Stomach (tissue), 9 donors: ENCODE measurements around the gene IL1RAPL2. TPM values are rescaled to one million over a fixed set of nuclear protein-coding genes. Genes with fewer than 3 reads are reported as not detected.

ENCODE experiments used
- DNase-seq, 2 donors: peaks; one replicate each; pipeline versions ENCODE4 v3.0.0 to v3.0.0-alpha.2; 2013 to 2019
- H3K27ac ChIP-seq, 5 donors: fragments of 200-600 bp in 4 of 5; sonication (generic) in 4 of 5; one replicate each; pipeline ENCODE4 v1.5.1; 2013 to 2019; ENCODE audit warnings: mild to moderate bottlenecking in 1 of 5, moderate library complexity in 1 of 5
- H3K27me3 ChIP-seq, 3 donors: fragments of 200-600 bp; sonication (generic); one replicate each; pipeline ENCODE4 v1.5.1; 2017 to 2019; ENCODE audit warnings: mixed run types in 1 of 3
- H3K36me3 ChIP-seq, 4 donors: fragments of 200-600 bp; sonication (generic); 1 replicate in 3 of 4; 2 replicates in 1 of 4; pipeline ENCODE4 v1.5.1; 2016 to 2019
- H3K4me1 ChIP-seq, 4 donors: fragments of 200-600 bp; sonication (generic); one replicate each; pipeline ENCODE4 v1.5.1; 2016 to 2019
- H3K4me3 ChIP-seq, 4 donors: fragments of 200-600 bp; sonication (generic) in 3 of 4; one replicate each; pipeline ENCODE4 v1.5.1; 2016 to 2019; ENCODE audit warnings: mild to moderate bottlenecking in 1 of 4
- H3K9me3 ChIP-seq, 4 donors: fragments of 200-600 bp; sonication (generic); one replicate each; pipeline ENCODE4 v1.5.1; 2016 to 2019
- EP300 ChIP-seq: sonication (generic); formaldehyde crosslinking; IDR thresholded peaks from one replicate; pipeline ENCODE4 v1.6.1; 2017; ENCODE audit warnings: antibody characterized with exemption
- POLR2A ChIP-seq, 4 donors: fragments of 450-650 bp; IDR thresholded peaks; one replicate each; pipeline ENCODE4 v1.6.1; 2016; ENCODE audit warnings: antibody characterized with exemption in 4 of 4, control low read depth in 2 of 4, mild to moderate bottlenecking in 1 of 4, moderate library complexity in 1 of 4
- POLR2AphosphoS5 ChIP-seq, 3 donors: sonication (generic); formaldehyde crosslinking; IDR thresholded peaks; one replicate each; pipeline ENCODE4 v1.6.1; 2016; ENCODE audit warnings: antibody characterized with exemption in 3 of 3
- WGBS, 5 donors: extraction: QIAGEN DNeasy Blood & Tissue Kit in 3 of 5; methylation state at CpG; one replicate each; pipeline versions ENCODE4 v1.1.5 to v1.1.7; 2013 to 2018; 5-methylcytosine and 5-hydroxymethylcytosine counted together
- intact Hi-C: fragments of 100-400 bp; cut with DNase I; formaldehyde crosslinking; loops from one replicate; pipeline ENCODE4 v1.15.1; 2023; ENCODE audit warnings: low total_unique reads
- polyA plus RNA-seq, 3 donors: library from polyadenylated mRNA; stranded (reverse); fragments of 200-250 nt; gene quantifications; one replicate each; pipeline ENCODE4 v1.2.3, GENCODE V29; 2013
- total RNA-seq, 5 donors: library from RNA; depleted of rRNA; stranded (reverse); fragments of >200 nt; gene quantifications; one replicate each; pipeline versions ENCODE4 v1.1.0 to v1.2.3, GENCODE V29; 2014 to 2016
- TF ChIP-seq, protein P1 (sequence below), 7 experiments: fragments of 450-650 bp in 4 of 7; fragments of 200-600 bp in 3 of 7; sonication (generic) in 3 of 7; IDR thresholded peaks; one replicate each; pipeline ENCODE4 v1.5.1; 2016 to 2019; ENCODE audit warnings: antibody characterized with exemption in 7 of 7, control low read depth in 2 of 7, mild to moderate bottlenecking in 1 of 7
- donor health status: healthy with polysubstance abuse.
- donor health status: Bipolar disorder and iron deficiency.
- donor health status: healthy.

IL1RAPL2 gene
- total and polyA plus RNA-seq, 8 donors, result 1.1 TPM; not detected in 7

GRCh38 chrX:105647749-105648148, 1081.8 kb downstream of the IL1RAPL2 start:
- no peaks in the 10 kb centered on the region for H3K36me3 ChIP-seq
- TF ChIP-seq, protein P1, sequence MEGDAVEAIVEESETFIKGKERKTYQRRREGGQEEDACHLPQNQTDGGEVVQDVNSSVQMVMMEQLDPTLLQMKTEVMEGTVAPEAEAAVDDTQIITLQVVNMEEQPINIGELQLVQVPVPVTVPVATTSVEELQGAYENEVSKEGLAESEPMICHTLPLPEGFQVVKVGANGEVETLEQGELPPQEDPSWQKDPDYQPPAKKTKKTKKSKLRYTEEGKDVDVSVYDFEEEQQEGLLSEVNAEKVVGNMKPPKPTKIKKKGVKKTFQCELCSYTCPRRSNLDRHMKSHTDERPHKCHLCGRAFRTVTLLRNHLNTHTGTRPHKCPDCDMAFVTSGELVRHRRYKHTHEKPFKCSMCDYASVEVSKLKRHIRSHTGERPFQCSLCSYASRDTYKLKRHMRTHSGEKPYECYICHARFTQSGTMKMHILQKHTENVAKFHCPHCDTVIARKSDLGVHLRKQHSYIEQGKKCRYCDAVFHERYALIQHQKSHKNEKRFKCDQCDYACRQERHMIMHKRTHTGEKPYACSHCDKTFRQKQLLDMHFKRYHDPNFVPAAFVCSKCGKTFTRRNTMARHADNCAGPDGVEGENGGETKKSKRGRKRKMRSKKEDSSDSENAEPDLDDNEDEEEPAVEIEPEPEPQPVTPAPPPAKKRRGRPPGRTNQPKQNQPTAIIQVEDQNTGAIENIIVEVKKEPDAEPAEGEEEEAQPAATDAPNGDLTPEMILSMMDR (IDR thresholded peaks at IDR 0.05), result no peak
- 56 to 69% (median 64%) methylated on average over 2 of the region's 2 CpGs for WGBS, 5 donors
- H3K9me3 ChIP-seq, result no peaks in the 10 kb centered on the region
- H3K4me3 ChIP-seq, result no peak overlapping the region
- no peaks in the 10 kb centered on the region for H3K27me3 ChIP-seq
- intact Hi-C loops, result no loop called here
- H3K4me1 ChIP-seq, result no peaks in the 10 kb centered on the region
- no peak for DNase-seq
- H3K27ac ChIP-seq, result no peak overlapping the region

- no peaks in the 10 kb centered on the region for H3K27me3 ChIP-seq
- no peak for DNase-seq
- H3K9me3 ChIP-seq, result no peaks in the 10 kb centered on the region
- WGBS, 5 donors, result 73 to 89% (median 78%) methylated on average over 1 of the region's 1 CpG
- H3K4me3 ChIP-seq, result no peak overlapping the region
- H3K4me1 ChIP-seq, result no peaks in the 10 kb centered on the region
- TF ChIP-seq POLR2A (IDR thresholded peaks at IDR 0.05), result no peak
- no peak for TF ChIP-seq EP300
- TF ChIP-seq POLR2AphosphoS5 (IDR thresholded peaks at IDR 0.05), result no peak
- TF ChIP-seq, protein P1 (IDR thresholded peaks at IDR 0.05), result no peak
- intact Hi-C loops, result no loop called here
- no peak overlapping the region for H3K27ac ChIP-seq
- no peaks in the 10 kb centered on the region for H3K36me3 ChIP-seq
These were observed 1082.7 kb downstream of the IL1RAPL2 start for GRCh38 chrX:105648732-105649131.

- Histone ChIP-seq H3K4me1 (no peaks in the 10 kb centered on the region), H3K36me3 (no peaks in the 10 kb centered on the region), H3K27ac (no peak overlapping the region), H3K4me3 (no peak overlapping the region), H3K27me3 (no peaks in the 10 kb centered on the region), H3K9me3 (no peaks in the 10 kb centered on the region)
- intact Hi-C loops, result no loop called here
- WGBS, 5 donors, result 33 to 42% (median 40%) methylated on average over 1 of the region's 1 CpG
- DNase-seq, result no peak
- TF ChIP-seq, protein P1 (IDR thresholded peaks at IDR 0.05), result no peak
- no peak for TF ChIP-seq POLR2AphosphoS5 (IDR thresholded peaks at IDR 0.05)
- no peak for TF ChIP-seq EP300
- no peak for TF ChIP-seq POLR2A (IDR thresholded peaks at IDR 0.05)
These were observed 1084.6 kb downstream of the IL1RAPL2 start for GRCh38 chrX:105650577-105650976.

GRCh38 chrX:105650986-105651385, 1085.0 kb downstream of the IL1RAPL2 start:
- DNase-seq, result peak in 1 of 2 donors; percentile 27
- Histone ChIP-seq H3K9me3 (no peaks in the 10 kb centered on the region), H3K4me3 (no peak overlapping the region), H3K36me3 (no peaks in the 10 kb centered on the region), H3K27me3 (no peaks in the 10 kb centered on the region), H3K4me1 (no peaks in the 10 kb centered on the region), H3K27ac (no peak overlapping the region)
- intact Hi-C loops, result no loop called here
- 52 to 78% (median 77%) methylated on average over 2 of the region's 2 CpGs for WGBS, 5 donors
- TF ChIP-seq POLR2AphosphoS5 (IDR thresholded peaks at IDR 0.05) (no peak), EP300 (no peak), POLR2A (IDR thresholded peaks at IDR 0.05) (no peak)
- TF ChIP-seq, protein P1 (IDR thresholded peaks at IDR 0.05), result no peak
